DOHH2 (cell line): ENCODE data around the gene TBC1D10A.

ENCODE experiments used
- CTCF ChIP-seq: fragments of 200-600 bp; sonication (generic); IDR thresholded peaks from one replicate; pipeline ENCODE4 v1.5.1; 2014; ENCODE audit warnings: antibody characterized with exemption, mild to moderate bottlenecking, low read depth, low read length; ENCODE audit not compliant: poor library complexity, severe bottlenecking
- EZH2phosphoT487 ChIP-seq: fragments of 200-600 bp; sonication (generic); IDR thresholded peaks from 2 replicates; pipeline ENCODE4 v1.6.1; 2017; ENCODE audit warnings: borderline replicate concordance, mild to moderate bottlenecking, antibody characterized with exemption, low read length, moderate library complexity, mixed read lengths

GRCh38 chr22:30249049-30250038, 77.4 kb downstream of the TBC1D10A start:
- TF ChIP-seq CTCF (no peak), EZH2phosphoT487 (no peak)
